Loucy (cell line): ENCODE measurements around the gene C3orf20.

Experiments used
- CTCF ChIP-seq: fragments of 200-600 bp; sonication (generic); conservative IDR thresholded peaks from 2 replicates; pipeline ENCODE4 v1.5.1; 2014; ENCODE audit warnings: mild to moderate bottlenecking, antibody characterized with exemption, low read length
- EZH2phosphoT487 ChIP-seq: fragments of 200-600 bp; IDR thresholded peaks from 2 replicates; pipeline ENCODE4 v1.6.1; 2018; ENCODE audit warnings: antibody characterized with exemption, mild to moderate bottlenecking, moderate library complexity, borderline replicate concordance

- TF ChIP-seq CTCF (no peak), EZH2phosphoT487 (no peak)
These were observed 34.8 kb upstream of the C3orf20 start for GRCh38 chr3:14640157-14640562.
